ENCODE measurements around the gene ACP2.

The ACP2 gene

GRCh38 chr11:47272706-47273105 is 24.1 kb upstream of the ACP2 start:
- no peak for TF ChIP-seq CTCF (IDR thresholded peaks at IDR 0.05; ENCODE audit: extremely low read depth, missing control alignments)
- DNase-seq (ENCODE audit: low spot score): no peak

DNA sequence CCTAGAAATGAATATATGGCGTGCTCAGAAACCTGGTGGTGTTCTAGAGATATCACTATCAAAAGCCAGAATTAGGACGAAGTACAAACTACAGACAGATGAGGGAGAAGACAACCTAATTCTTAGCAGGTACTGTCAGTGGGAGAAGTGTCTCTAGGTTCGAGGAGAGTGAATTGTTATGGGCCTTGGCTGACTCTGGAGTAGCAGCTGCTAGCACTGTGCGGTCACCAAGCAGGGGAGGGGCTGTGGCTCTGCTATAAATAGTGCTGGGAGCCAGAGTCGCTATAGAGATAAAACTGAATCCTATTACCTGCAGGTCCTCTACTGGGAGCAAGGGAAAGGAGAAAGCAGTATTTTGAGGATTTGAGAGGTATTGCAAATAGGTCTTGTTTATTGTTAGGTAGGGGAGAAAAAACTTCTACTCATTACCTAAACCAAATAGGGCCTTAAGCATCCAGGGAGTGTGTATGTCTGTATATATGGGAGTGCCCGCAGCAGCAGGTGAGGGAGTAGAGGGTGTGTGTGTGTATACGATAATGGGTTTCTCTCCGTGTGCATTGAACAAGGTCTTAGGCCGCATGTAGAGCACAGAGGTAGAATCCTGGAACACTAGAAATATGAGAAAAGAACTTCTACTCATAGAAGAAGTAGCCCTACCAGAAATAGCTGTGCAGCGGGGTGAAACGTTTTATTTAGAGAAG is 23.5 kb upstream of the ACP2 start:
- DNase-seq (ENCODE audit: low spot score): peak; percentile 49

DNA sequence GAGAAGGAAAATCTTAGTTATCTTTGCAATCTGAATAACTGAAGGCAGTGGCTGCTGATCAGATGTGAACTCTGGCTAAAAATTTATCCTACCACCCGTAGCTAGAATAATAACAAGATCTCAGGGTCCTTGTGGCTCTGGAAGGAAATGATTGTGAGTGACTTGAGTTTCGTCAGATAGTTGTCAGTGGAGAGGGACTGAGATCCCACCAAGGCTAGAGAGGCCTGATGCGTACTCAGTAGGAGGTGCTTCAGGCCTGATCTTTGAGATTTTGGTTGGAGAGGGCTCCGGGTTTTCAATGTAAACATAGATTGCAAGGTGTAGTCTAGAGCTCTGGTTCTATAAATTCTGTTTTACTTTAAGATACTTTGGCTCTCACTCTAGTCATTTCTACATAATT is 22.7 kb upstream of the ACP2 start:
- TF ChIP-seq CTCF (IDR thresholded peaks at IDR 0.05; ENCODE audit: extremely low read depth, missing control alignments): no peak
- no peak for DNase-seq (ENCODE audit: low spot score)

More for the DNA sequence above, 23.5 kb upstream of the ACP2 start:
- TF ChIP-seq CTCF (IDR thresholded peaks at IDR 0.05; ENCODE audit: extremely low read depth, missing control alignments): no peak

DNA sequence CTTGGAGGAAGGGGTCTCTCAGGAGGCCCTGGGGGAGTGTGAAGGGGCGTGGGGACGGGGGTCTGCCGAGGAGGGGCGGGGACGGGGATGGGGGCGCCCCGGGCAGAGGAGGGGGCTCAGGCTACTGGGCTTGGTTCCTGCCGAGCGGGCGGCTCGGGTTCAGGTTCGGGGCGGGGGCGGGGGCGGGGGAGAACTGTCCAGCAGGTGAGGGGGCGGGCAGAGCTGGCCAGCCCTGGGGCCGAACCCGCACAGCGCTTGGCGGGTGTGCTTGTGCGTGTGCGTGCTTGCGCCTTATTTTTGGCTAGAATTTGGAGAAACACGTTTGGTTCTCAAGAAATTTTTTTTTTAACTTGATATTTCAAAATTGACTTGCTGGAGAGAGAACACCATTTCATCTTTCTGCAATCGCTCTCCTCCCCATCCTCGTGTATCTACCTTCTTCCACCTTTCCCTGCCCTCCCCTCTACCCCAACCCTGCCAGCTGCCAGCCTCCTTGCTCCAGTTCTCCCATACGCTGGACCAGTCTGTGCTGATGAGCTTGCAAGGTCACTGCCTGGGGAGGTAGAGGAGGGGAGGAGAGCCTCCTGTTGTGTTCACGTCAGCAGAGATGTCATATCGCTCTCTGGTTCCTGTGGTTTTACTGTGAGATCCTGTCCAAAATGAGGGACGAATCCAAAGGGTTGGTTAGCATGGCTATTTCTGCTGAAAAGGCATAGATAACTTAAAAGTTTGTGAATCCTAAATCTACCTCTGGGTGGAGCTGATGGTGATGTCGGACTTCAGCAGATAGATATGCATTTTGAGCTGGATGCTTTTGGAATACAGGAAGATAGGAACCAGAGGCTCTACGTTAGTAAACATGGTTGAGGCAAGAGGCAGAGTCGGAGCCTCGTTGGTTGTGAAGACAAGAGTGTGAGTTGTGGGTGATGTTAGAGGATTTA is 22.0 kb upstream of the ACP2 start:
- no peak for TF ChIP-seq CTCF (IDR thresholded peaks at IDR 0.05; ENCODE audit: extremely low read depth, missing control alignments)
- peak; percentile 30 for DNase-seq (ENCODE audit: low spot score)

GRCh38 chr11:47269829-47270305 is 21.3 kb upstream of the ACP2 start, which contains the start of gene MADD:
TSS of gene MADD (plus strand) at chr11:47270133.
- DNase-seq (ENCODE audit: low spot score): peak; percentile 99
- no peak for TF ChIP-seq CTCF (IDR thresholded peaks at IDR 0.05; ENCODE audit: extremely low read depth, missing control alignments)

DNA sequence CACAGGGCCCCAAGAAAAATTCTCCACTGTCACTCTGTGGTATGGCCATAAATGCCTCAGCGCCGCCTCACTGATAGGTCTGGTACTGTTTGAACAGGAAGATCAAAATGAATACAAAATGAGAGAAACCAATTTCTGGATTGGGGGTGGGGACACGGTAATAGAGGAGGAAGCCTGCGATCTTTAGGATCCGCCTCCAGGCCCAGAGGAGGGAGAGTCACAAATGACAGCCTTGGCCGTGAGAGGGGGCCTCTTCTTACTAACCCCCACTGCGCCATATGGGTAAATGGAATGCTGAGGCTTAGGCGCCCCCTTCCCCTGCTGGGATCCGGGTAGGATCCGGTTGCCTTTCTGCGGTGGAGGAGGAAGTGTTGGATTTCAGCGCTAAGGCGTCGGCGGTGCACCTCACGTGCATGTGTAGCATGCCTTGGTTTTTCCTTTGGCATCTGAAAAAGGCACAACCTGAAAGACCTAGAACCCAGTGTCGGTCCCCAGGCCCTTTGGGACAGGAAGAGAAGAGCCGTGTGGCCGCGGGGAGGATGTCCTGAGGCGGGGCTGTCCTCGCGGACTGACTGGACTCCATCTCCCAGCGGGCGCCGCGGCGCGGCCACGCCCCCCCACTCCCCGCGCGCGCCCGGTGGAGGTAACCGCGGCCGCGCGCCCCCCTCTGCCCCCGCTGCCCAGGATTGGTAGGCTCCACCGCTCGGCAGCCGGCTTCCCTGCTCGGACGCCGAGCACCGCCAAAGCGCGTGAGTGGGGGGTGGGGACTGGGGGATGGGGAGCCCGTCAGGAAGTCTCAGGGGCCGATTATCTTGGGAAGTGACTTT is 20.6 kb upstream of the ACP2 start:
- DNase-seq (ENCODE audit: low spot score): peak; percentile 96
- TF ChIP-seq CTCF (IDR thresholded peaks at IDR 0.05; ENCODE audit: extremely low read depth, missing control alignments): no peak

All from GM20000 (cell line).